ENCODE data around the gene SLC9A7.

DNA sequence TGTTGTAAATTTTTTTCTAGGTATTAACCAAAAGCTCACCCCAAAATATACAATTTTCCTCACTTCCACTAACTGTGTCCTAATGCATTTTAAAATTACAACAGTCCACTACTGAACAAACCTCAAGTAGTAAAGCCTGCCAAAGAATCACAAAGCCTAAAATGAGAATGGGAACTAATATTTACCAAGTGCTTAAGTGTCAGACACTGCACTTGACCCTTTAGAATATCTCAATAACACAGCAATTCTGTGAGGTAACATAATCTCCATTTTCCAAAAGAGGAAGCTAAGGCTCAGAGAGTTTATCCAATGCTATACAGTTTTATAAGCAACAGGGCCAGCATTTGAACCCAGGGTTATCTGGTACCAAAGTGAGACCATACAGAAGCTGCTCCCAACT lies 4.9 kb downstream of the SLC9A7 start:
- TF ChIP-seq POLR2A (IDR thresholded peaks at IDR 0.05): no peak
- TF ChIP-seq CTCF (IDR thresholded peaks at IDR 0.05): no peak

Data from tibial nerve (tissue), 3 donors.